Measurements from ENCODE around the gene CUX1. TPM values are rescaled to one million over a fixed set of nuclear protein-coding genes. Genes with fewer than 3 reads are reported as not detected.

Gene CUX1
- total and polyA plus RNA-seq, 2 of the 13 experiments (the other 11 are each of a cell fraction or from before 2014, with no cell fraction given): 13.7 to 14.9 TPM

- TF ChIP-seq PBX2 (CRISPR knock-in tag; IDR thresholded peaks at IDR 0.05) (no peak), REXO4 (CRISPR knock-in tag; IDR thresholded peaks at IDR 0.05; ENCODE audit: borderline replicate concordance) (no peak), CCAR2 (optimal IDR thresholded peaks at IDR 0.05; ENCODE audit: low read depth, low read length) (no peak), PCBP2 (optimal IDR thresholded peaks at IDR 0.05; ENCODE audit: low read depth, low read length, poor library complexity, severe bottlenecking) (no peak), SMARCE1 (IDR thresholded peaks at IDR 0.05; ENCODE audit: borderline replicate concordance) (no peak), LBX2 (CRISPR knock-in tag; IDR thresholded peaks at IDR 0.05; ENCODE audit: borderline replicate concordance) (no peak; the same call in 1 of the 2 replicates), ZNF678 (CRISPR knock-in tag; IDR thresholded peaks at IDR 0.05) (no peak), ZNF30 (CRISPR knock-in tag; IDR thresholded peaks at IDR 0.05) (no peak), SETDB1 (CRISPR knock-in tag; IDR thresholded peaks at IDR 0.05; ENCODE audit: borderline replicate concordance) (no peak), JUND (CRISPR knock-in tag; IDR thresholded peaks at IDR 0.05) (no peak), ZC3H13 (CRISPR knock-in tag; IDR thresholded peaks at IDR 0.05) (peak; percentile 41; the same call in 1 of the 2 replicates), ZNF546 (CRISPR knock-in tag; conservative IDR thresholded peaks at IDR 0.05) (no peak), ZNF547 (CRISPR knock-in tag; IDR thresholded peaks at IDR 0.05) (0 out of 2 replicates have a peak, but pooled peaks have one; percentile 42), YEATS4 (CRISPR knock-in tag; IDR thresholded peaks at IDR 0.05; ENCODE audit: borderline replicate concordance) (no peak), ZSCAN25 (CRISPR knock-in tag; IDR thresholded peaks at IDR 0.05) (no peak)
- TF ChIP-seq, protein P1, sequence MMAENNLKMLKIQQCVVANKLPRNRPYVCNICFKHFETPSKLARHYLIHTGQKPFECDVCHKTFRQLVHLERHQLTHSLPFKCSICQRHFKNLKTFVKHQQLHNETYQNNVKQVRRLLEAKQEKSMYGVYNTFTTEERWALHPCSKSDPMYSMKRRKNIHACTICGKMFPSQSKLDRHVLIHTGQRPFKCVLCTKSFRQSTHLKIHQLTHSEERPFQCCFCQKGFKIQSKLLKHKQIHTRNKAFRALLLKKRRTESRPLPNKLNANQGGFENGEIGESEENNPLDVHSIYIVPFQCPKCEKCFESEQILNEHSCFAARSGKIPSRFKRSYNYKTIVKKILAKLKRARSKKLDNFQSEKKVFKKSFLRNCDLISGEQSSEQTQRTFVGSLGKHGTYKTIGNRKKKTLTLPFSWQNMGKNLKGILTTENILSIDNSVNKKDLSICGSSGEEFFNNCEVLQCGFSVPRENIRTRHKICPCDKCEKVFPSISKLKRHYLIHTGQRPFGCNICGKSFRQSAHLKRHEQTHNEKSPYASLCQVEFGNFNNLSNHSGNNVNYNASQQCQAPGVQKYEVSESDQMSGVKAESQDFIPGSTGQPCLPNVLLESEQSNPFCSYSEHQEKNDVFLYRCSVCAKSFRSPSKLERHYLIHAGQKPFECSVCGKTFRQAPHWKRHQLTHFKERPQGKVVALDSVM (CRISPR knock-in tag; IDR thresholded peaks at IDR 0.05): no peak
- TF ChIP-seq, protein P2, sequence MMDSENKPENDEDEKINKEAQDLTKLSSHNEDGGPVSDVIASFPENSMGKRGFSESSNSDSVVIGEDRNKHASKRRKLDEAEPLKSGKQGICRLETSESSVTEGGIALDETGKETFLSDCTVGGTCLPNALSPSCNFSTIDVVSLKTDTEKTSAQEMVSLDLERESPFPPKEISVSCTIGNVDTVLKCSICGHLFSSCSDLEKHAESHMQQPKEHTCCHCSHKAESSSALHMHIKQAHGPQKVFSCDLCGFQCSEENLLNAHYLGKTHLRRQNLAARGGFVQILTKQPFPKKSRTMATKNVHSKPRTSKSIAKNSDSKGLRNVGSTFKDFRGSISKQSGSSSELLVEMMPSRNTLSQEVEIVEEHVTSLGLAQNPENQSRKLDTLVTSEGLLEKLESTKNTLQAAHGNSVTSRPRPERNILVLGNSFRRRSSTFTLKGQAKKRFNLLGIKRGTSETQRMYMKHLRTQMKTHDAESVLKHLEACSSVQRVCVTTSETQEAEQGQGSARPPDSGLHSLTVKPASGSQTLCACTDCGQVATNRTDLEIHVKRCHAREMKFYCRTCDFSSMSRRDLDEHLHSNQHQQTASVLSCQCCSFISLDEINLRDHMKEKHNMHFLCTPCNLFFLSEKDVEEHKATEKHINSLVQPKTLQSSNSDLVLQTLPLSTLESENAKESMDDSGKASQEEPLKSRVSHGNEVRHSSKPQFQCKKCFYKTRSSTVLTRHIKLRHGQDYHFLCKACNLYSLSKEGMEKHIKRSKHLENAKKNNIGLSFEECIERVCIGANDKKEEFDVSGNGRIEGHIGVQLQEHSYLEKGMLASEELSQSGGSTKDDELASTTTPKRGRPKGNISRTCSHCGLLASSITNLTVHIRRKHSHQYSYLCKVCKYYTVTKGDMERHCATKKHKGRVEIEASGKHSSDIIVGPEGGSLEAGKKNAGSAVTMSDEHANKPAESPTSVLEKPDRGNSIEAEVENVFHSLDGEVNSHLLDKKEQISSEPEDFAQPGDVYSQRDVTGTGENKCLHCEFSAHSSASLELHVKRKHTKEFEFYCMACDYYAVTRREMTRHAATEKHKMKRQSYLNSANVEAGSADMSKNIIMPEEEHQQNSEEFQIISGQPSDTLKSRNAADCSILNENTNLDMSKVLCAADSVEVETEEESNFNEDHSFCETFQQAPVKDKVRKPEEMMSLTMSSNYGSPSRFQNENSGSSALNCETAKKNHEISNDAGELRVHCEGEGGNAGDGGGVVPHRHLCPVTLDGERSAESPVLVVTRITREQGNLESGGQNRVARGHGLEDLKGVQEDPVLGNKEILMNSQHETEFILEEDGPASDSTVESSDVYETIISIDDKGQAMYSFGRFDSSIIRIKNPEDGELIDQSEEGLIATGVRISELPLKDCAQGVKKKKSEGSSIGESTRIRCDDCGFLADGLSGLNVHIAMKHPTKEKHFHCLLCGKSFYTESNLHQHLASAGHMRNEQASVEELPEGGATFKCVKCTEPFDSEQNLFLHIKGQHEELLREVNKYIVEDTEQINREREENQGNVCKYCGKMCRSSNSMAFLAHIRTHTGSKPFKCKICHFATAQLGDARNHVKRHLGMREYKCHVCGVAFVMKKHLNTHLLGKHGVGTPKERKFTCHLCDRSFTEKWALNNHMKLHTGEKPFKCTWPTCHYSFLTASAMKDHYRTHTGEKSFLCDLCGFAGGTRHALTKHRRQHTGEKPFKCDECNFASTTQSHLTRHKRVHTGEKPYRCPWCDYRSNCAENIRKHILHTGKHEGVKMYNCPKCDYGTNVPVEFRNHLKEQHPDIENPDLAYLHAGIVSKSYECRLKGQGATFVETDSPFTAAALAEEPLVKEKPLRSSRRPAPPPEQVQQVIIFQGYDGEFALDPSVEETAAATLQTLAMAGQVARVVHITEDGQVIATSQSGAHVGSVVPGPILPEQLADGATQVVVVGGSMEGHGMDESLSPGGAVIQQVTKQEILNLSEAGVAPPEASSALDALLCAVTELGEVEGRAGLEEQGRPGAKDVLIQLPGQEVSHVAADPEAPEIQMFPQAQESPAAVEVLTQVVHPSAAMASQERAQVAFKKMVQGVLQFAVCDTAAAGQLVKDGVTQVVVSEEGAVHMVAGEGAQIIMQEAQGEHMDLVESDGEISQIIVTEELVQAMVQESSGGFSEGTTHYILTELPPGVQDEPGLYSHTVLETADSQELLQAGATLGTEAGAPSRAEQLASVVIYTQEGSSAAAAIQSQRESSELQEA (CRISPR knock-in tag; IDR thresholded peaks at IDR 0.05; ENCODE audit: not compliant biosample characterization): no peak
Measured at GRCh38 chr7:102306916-102307677, 489.7 kb downstream of the CUX1 start (continued).
